GM18508 (cell line): ENCODE data around the gene ATP4A.
"Not testable (repeated sequence)": the region's sequence is repeated elsewhere in the genome, so short reads cannot be mapped to it uniquely, and the experiment has no call there.

Experiments
- ATAC-seq: cut with Tn5 transposase; IDR thresholded peaks from one replicate; pipeline ENCODE4 v1.9.1; 2021; ENCODE audit warnings: moderate number of reproducible peaks; ENCODE audit not compliant: insufficient read depth, unreplicated experiment

The ATP4A gene

GRCh38 chr19:35563207-35563829 lies at the start of gene ATP4A:
Gene ATP4A (minus strand): TSS chr19:35563658. CDS start chr19:35563629, 29 bp downstream.
- ATAC-seq, result no peak

DNA sequence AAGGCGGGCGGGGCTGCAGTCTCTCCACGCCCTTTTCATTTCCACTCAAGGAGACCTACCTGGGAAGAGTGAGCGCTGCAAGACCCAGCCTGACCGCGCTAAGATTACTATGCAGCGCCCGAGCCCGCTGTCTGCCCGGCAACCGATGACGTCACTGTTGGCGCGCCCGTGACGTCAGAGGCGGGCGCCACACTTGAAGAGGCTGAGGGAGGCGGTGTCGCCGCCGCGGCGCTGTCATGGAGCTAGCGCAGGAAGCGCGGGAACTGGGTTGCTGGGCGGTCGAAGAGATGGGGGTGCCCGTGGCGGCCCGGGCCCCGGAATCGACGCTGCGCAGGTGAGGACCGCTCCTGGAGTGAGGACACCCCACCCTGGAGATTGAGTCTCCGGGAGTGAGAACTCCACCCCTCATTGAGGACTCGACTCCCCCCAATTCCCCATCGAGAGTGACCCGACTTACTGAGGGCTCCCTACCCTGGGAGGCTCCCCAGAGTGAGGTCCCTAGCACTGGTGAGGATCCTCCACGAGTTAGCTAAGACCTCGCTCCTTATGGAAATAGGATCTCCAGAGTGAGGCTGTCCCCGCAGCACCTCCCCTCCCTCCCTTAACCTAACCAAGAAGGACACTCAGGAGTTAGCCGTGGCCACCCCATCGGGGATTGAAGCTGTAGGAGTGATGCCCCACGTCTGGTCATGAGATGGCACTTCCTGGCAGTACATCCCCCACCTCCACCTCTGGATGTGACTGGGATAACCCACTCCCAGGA lies 49.3 kb upstream of the ATP4A start, which contains the start of gene HAUS5:
Gene HAUS5, plus strand, starts transcription at position 177 of the 763 bp plus-strand sequence. Its CDS starts 60 bp downstream, at position 237.
- no peak for ATAC-seq

- ATAC-seq, result no peak
Observed at GRCh38 chr19:35612224-35612558, 48.7 kb upstream of the ATP4A start.

DNA sequence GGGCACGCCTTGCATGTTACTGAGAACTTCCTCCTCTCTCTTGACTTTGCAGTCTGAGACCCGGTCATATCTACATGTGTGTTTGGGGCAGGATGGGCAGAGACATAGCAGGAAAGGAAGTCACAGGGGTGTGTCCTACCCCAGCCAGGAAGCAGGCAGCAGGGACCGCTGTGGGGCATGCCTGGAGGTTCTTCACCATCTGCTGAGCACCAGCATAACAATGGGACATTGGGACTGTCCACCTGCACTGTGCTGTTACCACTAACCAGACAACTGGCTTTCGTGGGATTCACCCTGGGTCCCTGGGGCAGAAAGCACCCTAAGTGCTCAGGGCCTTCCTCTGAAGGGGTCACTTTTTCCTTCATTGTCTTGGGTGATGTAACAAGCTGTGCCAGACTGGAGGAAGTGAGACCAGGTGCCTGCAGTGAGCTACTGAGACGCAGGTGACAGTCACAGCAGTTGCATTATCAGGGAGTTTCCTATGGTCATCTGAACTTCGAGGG lies 46.4 kb upstream of the ATP4A start:
- no peak for ATAC-seq

GRCh38 chr19:35608251-35608650 lies 44.8 kb upstream of the ATP4A start:
- no peak for ATAC-seq

DNA sequence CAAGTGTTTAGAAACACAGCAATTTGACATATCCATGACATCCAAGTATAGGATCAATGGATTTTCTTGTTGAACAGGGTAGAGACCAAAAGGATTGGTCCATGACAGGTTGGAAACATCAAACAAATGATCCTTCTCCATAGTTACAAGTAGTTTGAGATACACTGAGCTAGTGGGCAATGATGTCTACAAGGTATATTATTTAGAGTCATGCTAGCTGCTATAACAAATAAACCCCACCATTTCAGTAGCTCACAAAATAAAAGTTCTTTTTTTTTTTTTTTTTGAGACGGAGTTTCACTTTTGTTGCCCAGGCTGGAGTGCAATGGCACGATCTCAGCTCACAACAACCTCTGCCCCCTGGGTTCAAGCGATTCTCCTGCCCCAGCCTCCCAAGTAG lies 44.2 kb upstream of the ATP4A start:
- no peak for ATAC-seq

- not testable (repeated sequence) for ATAC-seq
Observed at GRCh38 chr19:35607170-35607569, 43.7 kb upstream of the ATP4A start.

GRCh38 chr19:35604436-35604835 lies 41.0 kb upstream of the ATP4A start:
- ATAC-seq, result not testable (repeated sequence)

- ATAC-seq, result no peak
Observed at GRCh38 chr19:35601971-35602370, 38.5 kb upstream of the ATP4A start.

DNA sequence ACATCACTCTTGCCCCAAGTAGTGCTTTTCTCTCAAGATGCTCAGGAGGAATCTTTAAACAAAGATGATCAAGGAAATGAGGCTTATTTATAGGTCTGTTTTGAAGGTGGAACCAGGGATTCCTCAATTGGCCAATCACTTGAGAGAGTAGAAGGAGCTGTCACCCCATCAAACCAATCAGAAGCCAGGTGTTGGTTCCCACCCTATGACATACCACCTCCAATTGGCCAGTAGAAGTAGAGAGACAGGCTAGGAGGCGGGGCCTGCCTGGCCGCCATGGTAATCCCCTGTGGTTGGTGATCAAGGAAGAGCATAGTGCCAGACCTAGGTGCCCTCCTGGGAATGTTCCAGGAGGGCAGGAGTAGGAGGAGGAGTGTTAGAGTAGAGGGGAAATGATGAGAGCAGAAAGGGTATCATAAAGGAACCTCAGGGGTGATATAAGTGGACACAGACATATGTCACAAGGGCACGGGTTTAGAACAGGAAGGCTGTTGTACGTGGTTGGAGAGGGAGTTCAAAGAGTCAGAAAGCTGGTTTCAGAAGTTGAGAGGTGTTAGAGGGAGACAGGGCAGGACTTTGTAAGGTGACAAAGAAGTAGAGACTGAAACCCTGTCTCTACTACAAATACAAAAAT lies 33.0 kb upstream of the ATP4A start:
- no peak for ATAC-seq

- no peak for ATAC-seq
Observed at GRCh38 chr19:35595928-35596327, 32.5 kb upstream of the ATP4A start.

DNA sequence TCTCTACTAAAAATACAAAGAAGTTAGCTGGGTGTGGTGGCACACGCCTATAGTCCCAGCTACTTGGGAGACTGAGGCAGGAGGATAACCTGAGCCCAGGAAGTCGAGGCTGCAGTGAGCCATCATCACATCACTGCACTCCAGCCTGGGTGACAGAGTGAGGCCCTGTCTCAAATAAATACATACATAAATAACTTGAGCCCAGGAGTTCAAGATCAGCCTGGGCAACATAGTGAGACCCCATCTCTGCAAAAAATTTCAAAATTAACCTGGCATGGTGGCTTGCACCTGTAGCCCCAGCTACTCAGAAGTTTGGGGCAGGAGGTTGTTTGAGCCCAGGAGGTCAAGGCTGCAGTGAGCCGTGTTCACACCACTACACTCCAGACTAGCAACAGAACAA lies 31.6 kb upstream of the ATP4A start:
- ATAC-seq, result not testable (repeated sequence)

- ATAC-seq, result no peak
Observed at GRCh38 chr19:35592226-35592625, 28.8 kb upstream of the ATP4A start.

DNA sequence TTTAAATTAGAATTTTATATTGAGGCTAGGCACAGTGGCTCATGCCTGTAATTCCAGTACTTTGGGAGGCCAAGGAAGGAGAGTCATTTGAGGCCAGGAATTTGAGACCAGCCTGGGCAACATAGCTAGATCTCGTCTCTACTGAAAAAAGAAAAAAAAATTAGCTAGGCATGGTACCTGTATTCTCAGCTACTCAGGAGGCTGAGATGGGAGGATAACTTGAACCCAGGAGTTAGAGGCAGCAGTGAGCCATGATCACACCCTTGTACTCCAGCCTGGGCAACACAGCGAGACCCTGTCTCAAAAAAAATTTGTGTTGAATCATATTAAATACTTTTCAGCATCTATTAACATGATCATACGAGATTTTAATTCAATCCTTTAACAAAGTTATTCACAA lies 27.4 kb upstream of the ATP4A start:
- ATAC-seq, result no peak

DNA sequence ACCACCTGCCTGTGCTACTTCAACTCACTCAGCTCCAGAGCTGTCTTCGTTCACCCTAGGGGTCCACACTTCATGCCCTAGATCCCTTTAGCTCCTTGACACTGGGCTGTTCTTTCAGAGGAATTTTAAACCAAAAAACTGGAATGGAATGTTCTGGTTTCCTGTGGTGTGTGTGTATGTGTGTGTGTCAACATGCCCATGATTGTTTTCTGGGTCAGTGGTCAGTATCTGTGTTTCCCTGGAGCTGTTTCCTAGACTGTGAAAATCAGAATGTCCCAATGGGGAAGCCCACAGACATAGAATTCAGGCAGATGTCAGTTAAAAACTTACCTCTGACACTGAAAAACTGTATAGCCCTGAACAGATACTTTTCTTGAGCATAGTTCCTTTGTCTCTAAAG lies 23.9 kb upstream of the ATP4A start:
- no peak for ATAC-seq

GRCh38 chr19:35585848-35586247 lies 22.4 kb upstream of the ATP4A start, which contains the start of gene PMIS2:
Gene PMIS2 (plus strand): TSS chr19:35586173. CDS start chr19:35586260, 87 bp downstream.
- no peak for ATAC-seq

DNA sequence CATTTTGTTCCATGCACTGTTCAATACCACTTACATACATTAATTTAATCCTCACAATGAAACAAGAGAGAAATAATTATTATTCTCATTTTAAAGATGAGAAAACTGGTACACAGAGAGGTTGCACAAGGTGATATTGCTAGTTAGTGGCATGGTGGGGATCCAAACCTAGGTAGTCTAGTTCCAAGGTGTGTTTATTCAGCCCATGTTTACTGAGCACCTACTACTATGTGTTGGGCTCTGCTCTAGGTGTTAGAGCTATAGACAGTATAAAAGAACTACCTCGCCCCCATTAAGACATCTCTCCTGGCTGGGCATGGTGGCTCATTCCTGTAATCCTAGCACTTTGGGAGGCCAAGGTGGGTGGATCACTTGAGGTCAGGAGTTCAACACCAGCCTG lies 19.3 kb upstream of the ATP4A start:
- no peak for ATAC-seq

GRCh38 chr19:35578707-35579106 lies 15.2 kb upstream of the ATP4A start:
- ATAC-seq, result no peak

- no peak for ATAC-seq
Observed at GRCh38 chr19:35577918-35578317, 14.5 kb upstream of the ATP4A start.

DNA sequence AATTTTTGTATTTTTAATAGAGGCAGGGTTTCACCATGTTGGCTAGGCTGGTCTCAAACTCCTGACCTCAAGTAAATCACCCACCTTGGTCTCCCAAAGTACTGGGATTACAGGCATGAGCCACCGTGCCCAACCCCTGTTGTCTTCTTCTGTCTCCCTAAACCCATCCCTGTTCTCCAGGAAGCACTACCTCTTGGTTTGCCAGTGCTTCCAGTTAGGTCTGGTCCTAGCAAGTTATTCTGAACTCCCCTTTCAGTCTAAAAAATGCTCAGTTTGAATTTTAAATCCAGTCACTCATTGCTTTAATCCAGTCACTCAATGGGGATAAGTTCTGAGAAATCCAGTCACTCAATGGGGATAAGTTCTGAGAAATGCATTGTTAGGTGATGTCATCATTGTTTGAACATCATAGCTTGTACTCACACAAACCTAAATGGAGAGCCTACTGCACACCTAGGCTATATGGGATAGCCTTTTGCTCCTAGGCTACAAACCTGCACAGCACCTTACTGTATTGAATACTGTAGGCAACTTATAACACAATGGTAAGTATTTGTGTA lies 8.0 kb upstream of the ATP4A start:
- ATAC-seq, result no peak

GRCh38 chr19:35569281-35569781 lies 5.9 kb upstream of the ATP4A start:
- ATAC-seq, result no peak
